ENCODE data around the gene VWA1.
"Not testable (repeated sequence)": the region's sequence is repeated elsewhere in the genome, so short reads cannot be mapped to it uniquely, and the experiment has no call there.

VWA1 gene

GRCh38 chr1:1422465-1423244, 12.8 kb upstream of the VWA1 start:
- peak in 3 of 56 donors; percentile 40 to 60 (median 47) for DNase-seq

DNA sequence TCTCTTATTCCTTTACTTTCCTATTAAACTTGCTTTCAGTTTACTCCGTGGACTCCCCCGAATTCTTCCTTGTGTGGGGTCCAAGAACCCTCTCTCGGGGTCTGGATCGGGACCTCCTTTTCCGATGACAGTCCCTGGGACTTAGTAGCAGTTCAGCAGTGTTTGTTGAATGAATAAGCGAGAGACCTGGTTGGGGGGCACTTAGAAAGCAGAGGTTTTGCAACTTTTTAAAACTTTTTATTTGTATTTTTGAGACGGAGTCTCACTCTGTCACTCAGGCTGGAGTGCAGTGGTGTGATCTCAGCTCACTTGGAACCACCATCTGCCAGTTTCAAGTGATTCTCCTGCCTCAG, 12.3 kb upstream of the VWA1 start:
- no peak for DNase-seq

DNA sequence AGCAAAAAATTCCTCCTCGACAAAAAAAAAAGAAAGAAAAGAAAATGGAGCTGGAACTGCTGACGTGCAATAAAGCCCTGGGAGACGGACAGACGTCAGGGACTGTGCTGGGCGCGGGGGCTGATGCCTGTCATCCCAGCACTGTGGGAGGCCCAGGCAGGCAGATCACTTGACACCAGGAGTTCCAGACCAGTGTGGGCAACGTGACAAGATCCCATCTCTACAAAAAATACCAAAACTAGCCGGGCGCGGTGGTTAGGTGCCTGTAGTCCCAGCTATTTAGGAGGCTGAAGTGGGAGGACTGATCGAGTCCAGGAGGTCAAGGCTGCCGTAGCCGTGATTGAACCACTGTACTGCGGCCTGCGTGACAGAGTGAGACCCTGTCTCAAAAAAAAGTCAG, 10.8 kb upstream of the VWA1 start:
- DNase-seq: no peak

GRCh38 chr1:1425426-1425752, 10.1 kb upstream of the VWA1 start:
- no peak for DNase-seq

- peak in 48 of 56 donors; percentile 37 to 88 (median 68) for DNase-seq
These were observed 9.6 kb upstream of the VWA1 start for GRCh38 chr1:1425753-1426495.

GRCh38 chr1:1426496-1427105, 8.9 kb upstream of the VWA1 start:
- peak in 44 of 56 donors; percentile 42 to 85 (median 67) for DNase-seq

DNA sequence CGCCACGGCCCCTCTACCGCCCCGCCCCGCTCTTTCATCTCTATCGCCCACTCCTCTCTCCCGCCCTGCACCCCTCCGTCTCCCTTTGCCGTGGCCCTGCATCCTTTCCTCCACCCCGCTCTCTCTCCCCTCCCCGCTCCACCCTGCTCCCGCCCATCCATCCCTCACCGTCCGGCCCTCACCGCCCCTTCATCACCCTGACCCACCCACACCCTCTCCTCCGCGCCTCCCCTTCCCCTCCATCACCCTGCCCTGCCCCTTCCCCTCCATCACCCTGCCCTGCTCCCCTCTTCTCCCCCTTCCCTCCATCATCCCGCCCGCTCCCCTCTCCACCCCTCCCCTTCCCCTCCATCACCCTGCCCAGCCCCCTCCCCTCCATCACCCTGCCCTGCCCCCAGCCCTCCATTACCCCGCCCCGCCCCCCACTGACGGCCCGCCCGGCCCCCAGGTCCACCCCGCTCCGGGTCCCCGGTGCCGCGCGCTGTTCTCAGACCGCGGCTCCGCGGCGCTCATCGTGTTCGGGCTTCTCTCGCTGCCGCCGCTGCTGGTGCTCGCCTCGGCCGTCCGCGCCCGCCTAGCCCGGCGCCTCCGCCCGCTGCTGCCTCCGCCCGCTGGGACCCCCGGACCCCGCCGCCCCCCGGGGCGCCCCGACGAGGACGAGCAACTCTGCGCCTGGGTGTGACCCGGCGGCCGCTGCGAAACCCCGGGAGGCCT, 8.2 kb upstream of the VWA1 start:
- peak in 31 of 56 donors; percentile 39 to 91 (median 62) for DNase-seq

DNA sequence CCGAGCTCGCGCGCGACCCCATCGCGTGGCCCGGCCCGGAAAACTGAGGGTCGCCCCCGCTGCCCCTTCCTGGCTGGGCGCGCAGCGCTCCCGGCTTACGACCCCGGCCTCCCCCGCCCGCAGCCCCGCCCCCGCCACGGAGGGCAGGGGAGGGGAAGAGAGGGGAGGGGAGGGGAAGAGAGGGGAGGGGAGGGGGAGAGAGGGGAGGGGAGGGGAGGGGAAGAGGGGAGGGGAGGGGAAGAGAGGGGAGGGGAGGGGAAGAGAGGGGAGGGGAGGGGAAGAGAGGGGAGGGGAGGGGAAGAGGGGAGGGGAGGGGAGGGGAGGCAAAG, 7.7 kb upstream of the VWA1 start:
- peak in 1 of 56 donors; percentile 71 for DNase-seq

DNA sequence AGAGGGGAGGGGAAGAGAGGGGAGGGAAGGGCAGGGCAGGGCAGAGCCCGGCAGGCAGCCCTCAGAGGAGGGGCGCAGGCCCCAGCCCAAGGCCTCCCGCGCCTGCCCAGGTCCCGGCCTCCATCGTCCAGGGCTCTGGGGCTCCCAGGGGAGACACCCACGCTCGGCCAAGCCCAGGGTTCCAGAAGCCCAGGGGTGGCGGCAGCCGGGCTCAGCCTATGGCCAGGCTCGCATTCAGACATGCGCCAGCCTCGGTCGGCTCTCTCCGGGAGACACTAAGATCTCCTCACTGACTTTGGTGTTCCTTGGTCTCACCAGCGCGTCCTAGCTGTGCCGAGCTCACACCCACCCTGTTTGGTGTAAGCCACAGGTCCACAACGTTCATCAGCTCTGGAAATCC, 7.3 kb upstream of the VWA1 start:
- DNase-seq: peak in 2 of 56 donors; percentile 27 to 39

GRCh38 chr1:1428967-1429366, 6.5 kb upstream of the VWA1 start:
- not testable (repeated sequence) for DNase-seq

GRCh38 chr1:1429671-1430073, 5.8 kb upstream of the VWA1 start:
- DNase-seq: no peak

GRCh38 chr1:1430114-1430982, 5.1 kb upstream of the VWA1 start:
- peak in 45 of 56 donors; percentile 35 to 84 (median 66) for DNase-seq

GRCh38 chr1:1430992-1431844, 4.3 kb upstream of the VWA1 start:
- DNase-seq: peak in 5 of 56 donors; percentile 29 to 62 (median 55)

GRCh38 chr1:1431845-1432273, 3.6 kb upstream of the VWA1 start:
- DNase-seq: peak in 14 of 56 donors; percentile 23 to 58 (median 37)

DNA sequence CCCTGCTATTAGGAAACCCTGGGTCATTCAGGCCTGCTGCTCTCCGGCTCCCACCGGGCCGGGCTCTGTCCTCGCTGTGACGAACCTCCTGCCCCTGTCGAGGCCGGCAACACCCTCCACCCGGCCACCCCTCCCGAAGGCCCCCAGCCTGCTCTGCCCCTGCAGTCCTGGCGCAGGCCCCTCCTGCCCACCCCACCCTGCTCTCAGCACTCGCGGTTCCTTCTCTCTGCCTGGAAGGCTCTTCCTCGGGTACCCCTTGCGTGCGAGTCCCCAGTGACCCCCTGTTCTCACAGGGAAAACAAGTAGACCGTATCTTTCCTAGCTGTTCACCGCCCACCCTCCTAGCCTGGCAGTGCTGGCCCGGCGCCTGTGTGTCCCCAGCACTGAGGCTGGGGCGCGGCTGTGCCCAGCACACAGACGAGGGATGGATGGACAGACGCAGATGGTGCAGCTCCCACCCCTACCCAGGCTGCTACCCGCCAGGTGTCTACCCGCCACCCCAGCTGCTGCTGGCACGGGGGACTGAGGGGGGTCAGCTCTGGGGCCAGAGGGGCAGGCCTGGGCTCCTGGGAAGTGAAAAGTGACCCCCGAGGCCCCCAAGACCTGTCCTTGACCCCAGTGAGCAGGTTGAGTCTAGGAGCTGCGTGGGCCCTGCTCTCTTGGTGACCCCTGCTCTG, 3.1 kb upstream of the VWA1 start:
- DNase-seq: peak in 3 of 56 donors; percentile 30 to 47 (median 40)

DNA sequence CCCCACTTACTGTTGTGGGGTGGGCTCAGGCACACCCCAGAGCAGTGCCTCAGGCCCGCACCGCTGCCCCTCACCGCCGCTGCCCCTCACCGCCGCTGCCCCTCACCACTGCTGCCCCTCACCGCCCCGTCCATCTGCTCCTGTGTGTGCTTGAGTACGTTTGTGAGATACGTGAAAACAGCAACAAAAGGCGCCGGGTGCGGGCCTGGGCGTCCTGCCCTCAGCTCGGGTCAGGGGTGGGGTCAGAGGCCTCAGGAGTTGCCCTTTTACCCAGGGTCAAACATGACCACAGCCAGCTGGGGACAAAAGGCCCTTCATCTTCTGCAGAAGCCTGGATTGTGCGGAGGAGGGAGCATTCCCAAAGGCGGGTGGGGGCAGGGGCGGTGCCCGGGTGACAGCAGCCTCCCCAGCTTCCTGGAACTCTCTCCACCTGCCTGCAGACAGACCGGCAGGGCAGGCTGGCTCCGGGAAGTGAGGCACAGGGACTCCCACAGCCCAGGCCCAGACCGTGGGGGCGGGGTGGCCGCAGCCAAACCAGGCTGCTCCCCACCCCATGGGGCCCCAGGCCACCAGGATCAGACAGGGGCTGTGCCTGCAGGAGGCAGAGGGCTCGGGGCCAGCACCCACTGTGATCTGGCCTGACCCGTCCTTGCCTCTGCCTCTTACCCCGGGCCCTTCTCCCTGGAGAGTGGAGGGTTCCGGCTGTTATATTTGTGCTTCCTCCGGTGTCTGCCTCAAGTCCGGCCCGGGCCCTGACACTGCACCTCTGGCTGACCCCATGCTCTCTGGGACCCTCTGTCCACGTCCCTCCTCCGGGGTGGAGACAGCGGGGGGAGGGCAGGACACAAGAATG, 2.3 kb upstream of the VWA1 start:
- peak in 50 of 56 donors; percentile 16 to 92 (median 74) for DNase-seq

DNA sequence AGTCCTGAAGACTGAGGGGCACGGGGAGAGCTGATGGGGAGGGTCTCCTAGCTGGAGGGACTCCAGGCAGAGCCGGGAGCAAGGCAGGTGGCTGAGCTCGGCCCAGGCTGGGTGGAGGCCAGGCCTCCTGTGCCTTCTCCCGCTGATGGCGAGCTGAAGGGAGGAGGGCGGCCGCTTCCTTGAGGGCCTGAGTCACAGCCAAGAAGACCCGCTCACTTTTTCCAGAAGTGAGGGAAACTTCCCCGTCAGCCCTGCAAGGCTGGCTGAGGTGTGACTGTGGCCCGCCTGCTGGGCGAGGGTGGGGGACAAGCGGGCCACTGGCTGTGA, 1.7 kb upstream of the VWA1 start:
- DNase-seq: peak in 7 of 56 donors; percentile 44 to 67 (median 54)

DNA sequence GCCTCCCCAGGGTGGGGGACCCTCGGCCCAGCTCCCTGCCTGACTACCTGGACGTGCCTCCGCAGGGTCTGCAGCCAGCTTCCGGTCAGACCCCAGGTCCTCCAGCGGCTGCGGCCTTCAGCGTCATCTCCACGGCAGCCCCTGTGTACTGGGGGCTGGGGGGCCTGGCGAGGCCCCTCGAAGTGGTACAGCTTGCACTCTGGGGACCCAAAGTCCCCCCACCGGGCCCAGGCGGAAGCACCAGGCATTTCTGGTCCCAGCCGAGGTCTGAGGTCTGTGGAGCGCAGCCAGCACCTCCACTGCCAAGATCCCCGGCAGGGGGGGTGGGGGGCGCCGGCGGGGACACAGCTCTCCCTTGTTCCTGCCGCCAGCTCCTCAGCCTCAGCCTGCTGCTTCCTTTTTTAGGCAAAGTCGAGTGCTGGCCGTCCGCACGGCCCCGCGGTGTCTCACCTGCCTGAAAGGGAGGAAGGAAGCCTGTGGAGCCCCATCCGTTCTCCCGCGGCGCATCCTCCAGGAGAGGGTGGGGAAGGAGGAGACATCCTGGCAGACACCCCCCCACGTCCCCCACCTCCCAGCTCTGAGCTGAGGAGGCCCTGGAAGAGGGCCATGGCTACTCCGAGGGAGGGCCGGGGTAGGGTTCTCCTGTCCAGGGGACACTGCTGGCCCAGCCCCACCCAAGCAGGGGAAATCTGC, 1.2 kb upstream of the VWA1 start:
- DNase-seq: peak in 53 of 56 donors; percentile 19 to 88 (median 73)
